A549 (cell line): ENCODE results near the gene HIVEP3. TPM values are rescaled to one million over a fixed set of nuclear protein-coding genes. Genes with fewer than 3 reads are reported as not detected.

Experiments used
- ATAC-seq, 2 experiments: fragments of 200-7000 bp in 1 of 2; fragments of >200 bp in 1 of 2; cut with Nextera tagmentation in 1 of 2; cut with Tn5 transposase in 1 of 2; 3 replicates each; pipeline versions ENCODE4 v1.8.0 to v1.9.1; 2018 to 2020; ENCODE audit warnings: mild to moderate bottlenecking in 1 of 2, moderate library complexity in 1 of 2
- CTCF ChIA-PET: fragments of 300-600 bp; sonication (Branson Sonifier 250); formaldehyde crosslinking; extraction: SDS; loops from one replicate; lab custom pipeline; 2021; ENCODE audit warnings: antibody characterized with exemption, inconsistent platforms; lab: Yijun Ruan, JAX
- POLR2A ChIA-PET: fragments of 350-600 bp; formaldehyde crosslinking; extraction: SDS; loops from one replicate; lab custom pipeline; 2021; ENCODE audit warnings: antibody characterized with exemption, inconsistent platforms; lab: Yijun Ruan, JAX
- DNase-seq, 2 experiments: peaks; one replicate each; pipeline versions ENCODE4 v3.0.0 to v3.0.0-alpha.2; 2011 to 2016; ENCODE audit warnings: low read depth in 1 of 2, low spot score in 1 of 2
- FAIRE-seq: peaks from 2 replicates; lab custom pipeline; 2011; peaks lifted over from hg19 to GRCh38; lab: Jason Lieb, UNC
- H3K27ac ChIP-seq, 2 experiments: fragments of >200 bp; sonication (Bioruptor Twin); formaldehyde crosslinking; 3 replicates each; pipeline ENCODE4 v1.5.1; 2016 to 2017
- H3K4me1 ChIP-seq: fragments of >200 bp; sonication (Bioruptor Twin); formaldehyde crosslinking; 3 replicates; pipeline ENCODE4 v1.6.1; 2016
- H3K4me2 ChIP-seq: fragments of >200 bp; sonication (Bioruptor Twin); formaldehyde crosslinking; 3 replicates; pipeline ENCODE4 v1.6.1; 2016
- H3K4me3 ChIP-seq: fragments of >200 bp; sonication (Bioruptor Twin); formaldehyde crosslinking; 3 replicates; pipeline ENCODE4 v1.5.1; 2016
- H3K9me3 ChIP-seq: fragments of >200 bp; sonication (Bioruptor Twin); formaldehyde crosslinking; 3 replicates; pipeline ENCODE4 v1.6.1; 2016
- BCL3 ChIP-seq: fragments of >200 bp; sonication (Bioruptor Twin); formaldehyde crosslinking; IDR thresholded peaks from 3 replicates; pipeline ENCODE4 v1.6.1; 2016
- CBX8 ChIP-seq: fragments of 200-600 bp; sonication (generic); IDR thresholded peaks from 2 replicates; pipeline ENCODE4 v1.6.1; 2016
- EHF ChIP-seq: fragments of 250-450 bp; sonication (Bioruptor Pico); IDR thresholded peaks from 2 replicates; pipeline ENCODE4 v1.5.0; 2020; ENCODE audit warnings: mild to moderate bottlenecking
- ELK1 ChIP-seq: fragments of 150-350 bp; IDR thresholded peaks from 2 replicates; pipeline ENCODE4 v1.6.1; 2014; ENCODE audit warnings: low read depth, mild to moderate bottlenecking, low read length
- FOSB ChIP-seq: fragments of 250-450 bp; sonication (Bioruptor Pico); IDR thresholded peaks from 2 replicates; pipeline ENCODE4 v1.5.0; 2020; ENCODE audit warnings: mild to moderate bottlenecking, moderate library complexity
- FOSL2 ChIP-seq, 2 experiments: fragments of 450-650 bp in 1 of 2; fragments of >200 bp in 1 of 2; sonication (Bioruptor Twin) in 1 of 2; formaldehyde crosslinking; IDR thresholded peaks; 2 replicates each; pipeline versions ENCODE4 v1.5.0 to v1.6.1; 2016 to 2020; ENCODE audit warnings: mild to moderate bottlenecking in 1 of 2, moderate library complexity in 1 of 2
- HOXB13 ChIP-seq: fragments of 250-450 bp; sonication (Bioruptor Pico); IDR thresholded peaks from 2 replicates; pipeline ENCODE4 v1.5.0; 2020; ENCODE audit warnings: low read depth, mild to moderate bottlenecking, moderate library complexity
- NPAS2 ChIP-seq: fragments of 250-450 bp; sonication (Bioruptor Pico); IDR thresholded peaks from 2 replicates; pipeline ENCODE4 v1.8.0; 2022; ENCODE audit warnings: mild to moderate bottlenecking, moderate library complexity, borderline replicate concordance
- NR3C1 ChIP-seq: fragments of >200 bp; sonication (Bioruptor Twin); formaldehyde crosslinking; IDR thresholded peaks from 3 replicates; pipeline ENCODE4 v1.6.1; 2017
- POLR2A ChIP-seq: IDR thresholded peaks from 2 replicates; pipeline ENCODE4 v1.6.1; 2012; ENCODE audit warnings: mild to moderate bottlenecking, low read length
- POLR2AphosphoS2 ChIP-seq: conservative IDR thresholded peaks from 2 replicates; pipeline ENCODE4 v1.6.1; 2012; ENCODE audit warnings: low read length, improper control_type of control experiment, inconsistent platforms
- RCOR1 ChIP-seq: fragments of 150-350 bp; IDR thresholded peaks from 2 replicates; pipeline ENCODE4 v1.6.1; 2014; ENCODE audit warnings: antibody characterized with exemption, low read length, low read depth
- SMC3 ChIP-seq: fragments of >200 bp; sonication (Bioruptor Twin); formaldehyde crosslinking; IDR thresholded peaks from 3 replicates; pipeline ENCODE4 v1.6.1; 2018; ENCODE audit warnings: inconsistent platforms
- SREBF2 ChIP-seq: fragments of 450-650 bp; IDR thresholded peaks from 2 replicates; pipeline ENCODE4 v1.6.1; 2014; ENCODE audit warnings: mild to moderate bottlenecking, moderate library complexity
- TFCP2L1 ChIP-seq: fragments of 250-450 bp; sonication (Bioruptor Pico); IDR thresholded peaks from 2 replicates; pipeline ENCODE4 v1.5.0; 2021; ENCODE audit warnings: mild to moderate bottlenecking
- ZC3H11A ChIP-seq: fragments of 450-650 bp; IDR thresholded peaks from 2 replicates; pipeline ENCODE4 v1.6.1; 2014; ENCODE audit warnings: antibody characterized with exemption, mild to moderate bottlenecking
- ZSCAN20 ChIP-seq: fragments of 250-450 bp; sonication (Bioruptor Pico); IDR thresholded peaks from 2 replicates; pipeline ENCODE4 v1.8.0; 2022; ENCODE audit warnings: mild to moderate bottlenecking, moderate library complexity
- WGBS: methylation state at CpG from one replicate; pipeline ENCODE4 v1.1.6; 2017; ENCODE audit errors: missing lambda C conversion rate; 5-methylcytosine and 5-hydroxymethylcytosine counted together
- polyA plus RNA-seq, 4 experiments: library from polyadenylated mRNA; depleted of rRNA in 3 of 4; stranded (reverse); fragments of >200 nt; fragmentation: RNase III in 1 of 4; extraction: RNeasy Plus Mini Kit Qiagen cat#74134 plus additional on column Dnase treatment in 1 of 4; gene quantifications; 2 replicates in 3 of 4; 3 replicates in 1 of 4; pipeline ENCODE4 v1.2.3, GENCODE V29; 2011 to 2017
- TF ChIP-seq, protein P1 (sequence below): fragments of 200-600 bp; sonication (generic); IDR thresholded peaks from 2 replicates; pipeline ENCODE4 v1.6.1; 2016; ENCODE audit warnings: antibody characterized with exemption, mild to moderate bottlenecking, moderate library complexity
- TF ChIP-seq, protein P2 (sequence below): fragments of 450-650 bp; IDR thresholded peaks from 2 replicates; pipeline ENCODE4 v1.6.1; 2014; ENCODE audit warnings: antibody characterized with exemption
- TF ChIP-seq, protein P3 (sequence below): IDR thresholded peaks from 2 replicates; pipeline ENCODE4 v1.6.1; 2012

Gene HIVEP3
- polyA plus RNA-seq, 2 of the 4 experiments (the other 2 are of a cell fraction) = 1.5 to 2.0 TPM

DNA sequence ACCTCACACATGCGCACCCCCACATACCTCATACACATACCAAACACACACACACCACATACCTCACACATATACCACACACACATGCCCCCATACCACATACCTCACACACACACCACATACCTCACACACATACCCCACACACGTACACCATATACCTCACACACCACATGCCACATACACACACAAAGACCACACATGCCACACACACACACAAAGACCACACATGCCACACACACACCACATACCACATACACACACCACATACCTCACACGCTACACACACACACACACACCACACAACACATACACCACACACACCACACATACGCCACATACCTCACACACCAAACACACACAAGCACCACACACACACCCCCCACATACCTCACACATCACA, 30.0 kb downstream of the HIVEP3 start:
- H3K27ac ChIP-seq = no peak overlapping the region
- WGBS = 93% methylated on average over 4 of the region's 4 CpGs
- ATAC-seq (no peak), DNase-seq (no peak)
- POLR2A ChIA-PET = no interaction called here
- H3K4me3 ChIP-seq = no peak overlapping the region
- peaks cover 8% of the 10 kb centered on the region; the same call in 1 of the 3 replicates for H3K4me1 ChIP-seq
- H3K4me2 ChIP-seq = no peak overlapping the region
- TF ChIP-seq SREBF2 (no peak), BCL3 (no peak), NR3C1 (no peak), EHF (CRISPR knock-in tag) (no peak)
- TF ChIP-seq, protein P1, sequence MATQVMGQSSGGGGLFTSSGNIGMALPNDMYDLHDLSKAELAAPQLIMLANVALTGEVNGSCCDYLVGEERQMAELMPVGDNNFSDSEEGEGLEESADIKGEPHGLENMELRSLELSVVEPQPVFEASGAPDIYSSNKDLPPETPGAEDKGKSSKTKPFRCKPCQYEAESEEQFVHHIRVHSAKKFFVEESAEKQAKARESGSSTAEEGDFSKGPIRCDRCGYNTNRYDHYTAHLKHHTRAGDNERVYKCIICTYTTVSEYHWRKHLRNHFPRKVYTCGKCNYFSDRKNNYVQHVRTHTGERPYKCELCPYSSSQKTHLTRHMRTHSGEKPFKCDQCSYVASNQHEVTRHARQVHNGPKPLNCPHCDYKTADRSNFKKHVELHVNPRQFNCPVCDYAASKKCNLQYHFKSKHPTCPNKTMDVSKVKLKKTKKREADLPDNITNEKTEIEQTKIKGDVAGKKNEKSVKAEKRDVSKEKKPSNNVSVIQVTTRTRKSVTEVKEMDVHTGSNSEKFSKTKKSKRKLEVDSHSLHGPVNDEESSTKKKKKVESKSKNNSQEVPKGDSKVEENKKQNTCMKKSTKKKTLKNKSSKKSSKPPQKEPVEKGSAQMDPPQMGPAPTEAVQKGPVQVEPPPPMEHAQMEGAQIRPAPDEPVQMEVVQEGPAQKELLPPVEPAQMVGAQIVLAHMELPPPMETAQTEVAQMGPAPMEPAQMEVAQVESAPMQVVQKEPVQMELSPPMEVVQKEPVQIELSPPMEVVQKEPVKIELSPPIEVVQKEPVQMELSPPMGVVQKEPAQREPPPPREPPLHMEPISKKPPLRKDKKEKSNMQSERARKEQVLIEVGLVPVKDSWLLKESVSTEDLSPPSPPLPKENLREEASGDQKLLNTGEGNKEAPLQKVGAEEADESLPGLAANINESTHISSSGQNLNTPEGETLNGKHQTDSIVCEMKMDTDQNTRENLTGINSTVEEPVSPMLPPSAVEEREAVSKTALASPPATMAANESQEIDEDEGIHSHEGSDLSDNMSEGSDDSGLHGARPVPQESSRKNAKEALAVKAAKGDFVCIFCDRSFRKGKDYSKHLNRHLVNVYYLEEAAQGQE = no peak
- TF ChIP-seq, all 56 proteins: peak for 0
- no peaks in the 10 kb centered on the region for H3K9me3 ChIP-seq
- no peak for FAIRE-seq
- CTCF ChIA-PET = interaction anchor here (1.7 kb wide), 1 partner anchor 11 kb away, joined by 4 read pairs; no protein-coding TSS in a partner anchor

GRCh38 chr1:41887365-41887764, 31.4 kb downstream of the HIVEP3 start:
- WGBS = 88% methylated on average over 1 of the region's 1 CpG
- no peak for ATAC-seq

More at GRCh38 chr1:41887365-41887764, 31.4 kb downstream of the HIVEP3 start:
- H3K27ac ChIP-seq = no peak overlapping the region
- no peak overlapping the region for H3K4me2 ChIP-seq
- DNase-seq (no peak), FAIRE-seq (no peak)
- H3K9me3 ChIP-seq = no peaks in the 10 kb centered on the region
- POLR2A ChIA-PET = no interaction called here
- H3K4me1 ChIP-seq = peaks cover 8% of the 10 kb centered on the region; the same call in 1 of the 3 replicates
- TF ChIP-seq ZC3H11A (no peak), SMC3 (no peak), POLR2AphosphoS2 (no peak), POLR2A (no peak), HOXB13 (CRISPR knock-in tag) (no peak), NPAS2 (CRISPR knock-in tag) (no peak), RCOR1 (no peak), ZSCAN20 (CRISPR knock-in tag) (no peak), ELK1 (no peak), FOSL2 (IDR thresholded peaks at IDR 0.05) (no peak), FOSL2 (CRISPR knock-in tag; IDR thresholded peaks at IDR 0.05) (no peak), FOSB (CRISPR knock-in tag) (no peak), TFCP2L1 (CRISPR knock-in tag) (no peak), CBX8 (no peak)
- TF ChIP-seq, protein P2, sequence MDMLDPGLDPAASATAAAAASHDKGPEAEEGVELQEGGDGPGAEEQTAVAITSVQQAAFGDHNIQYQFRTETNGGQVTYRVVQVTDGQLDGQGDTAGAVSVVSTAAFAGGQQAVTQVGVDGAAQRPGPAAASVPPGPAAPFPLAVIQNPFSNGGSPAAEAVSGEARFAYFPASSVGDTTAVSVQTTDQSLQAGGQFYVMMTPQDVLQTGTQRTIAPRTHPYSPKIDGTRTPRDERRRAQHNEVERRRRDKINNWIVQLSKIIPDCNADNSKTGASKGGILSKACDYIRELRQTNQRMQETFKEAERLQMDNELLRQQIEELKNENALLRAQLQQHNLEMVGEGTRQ = no peak
- TF ChIP-seq, protein P3, sequence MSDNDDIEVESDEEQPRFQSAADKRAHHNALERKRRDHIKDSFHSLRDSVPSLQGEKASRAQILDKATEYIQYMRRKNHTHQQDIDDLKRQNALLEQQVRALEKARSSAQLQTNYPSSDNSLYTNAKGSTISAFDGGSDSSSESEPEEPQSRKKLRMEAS = no peak
- H3K4me3 ChIP-seq = no peak overlapping the region
- CTCF ChIA-PET = no interaction called here
